ENCODE measurements around the gene AEN. TPM values are rescaled to one million over a fixed set of nuclear protein-coding genes. Genes with fewer than 3 reads are reported as not detected.

The AEN gene
- total and polyA plus RNA-seq, 2 of the 8 experiments (the other 6 are each of a cell fraction or from before 2014, with no cell fraction given): 112 to 122 TPM

DNA sequence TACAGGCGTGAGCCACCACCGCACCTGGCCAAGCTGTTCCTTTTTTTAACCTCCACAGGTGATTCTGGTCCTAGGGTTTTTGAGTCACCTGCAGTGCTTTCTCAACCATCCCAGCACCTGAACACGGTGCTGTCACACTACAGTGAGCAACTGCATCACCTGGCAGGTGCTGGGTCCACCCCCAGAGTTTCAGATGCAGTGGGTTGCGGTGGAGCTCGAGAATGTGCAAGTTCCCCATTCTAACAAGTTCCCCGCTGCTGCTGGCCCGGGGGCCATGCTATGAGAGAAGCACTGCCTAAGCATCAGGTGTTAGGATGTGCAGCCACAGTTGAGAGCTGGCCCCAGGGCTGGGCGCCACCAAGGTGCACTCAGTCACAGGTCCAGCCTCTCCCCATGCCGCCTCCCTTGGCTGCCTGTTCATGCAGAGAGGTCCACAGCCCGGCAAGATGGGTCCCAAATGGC, 35.7 kb downstream of the AEN start:
- no peak overlapping the region for H3K23ac ChIP-seq (ENCODE audit: insufficient read length)
- H3K4me3 ChIP-seq (ENCODE audit: extremely low read depth in 1 of 4, insufficient read depth in 2 of 4, low read depth in 3 of 4, low read length in 4 of 4): no peak overlapping the region
- 80% methylated on average over 10 of the region's 10 CpGs; no CpG with 5 or more reads in 1 of the 2 experiments for WGBS, 2 experiments (ENCODE audit: extremely low coverage in 1 of 2, insufficient coverage in 1 of 2, insufficient read length in 1 of 2, insufficient replicate concordance in 2 of 2, low coverage in 1 of 2, low lambda C conversion rate in 2 of 2, missing lambda C conversion rate in 1 of 2)
- no peak for FAIRE-seq
- no peak overlapping the region for H2BK120ac ChIP-seq (replicated peaks; ENCODE audit: low read depth, low read length)
- H3K4me2 ChIP-seq (ENCODE audit: insufficient read depth in 1 of 2, low read depth in 2 of 2, low read length in 2 of 2): no peak overlapping the region
- ChIA-PET POLR2A (ENCODE audit: partially characterized antibody) (interaction anchor here (0.6 to 2.3 kb wide), 6 partner anchors 8 to 113 kb away, joined by 3 to 7 read pairs (median 3); partner anchors contain the start of genes AEN and ISG20), CTCF (ENCODE audit: partially characterized antibody) (interaction anchor here (0.6 to 8.1 kb wide), 35 partner anchors 9 to 502 kb away, joined by 3 to 114 read pairs (median 5); no protein-coding TSS in a partner anchor)
- H3K79me1 ChIP-seq (ENCODE audit: low read depth, low read length): no peaks in the 10 kb centered on the region
- no peaks in the 10 kb centered on the region for H3K9me3 ChIP-seq (ENCODE audit: insufficient read depth in 2 of 2, low read depth in 1 of 2, low read length in 1 of 2)
- no peak for DNase-seq (ENCODE audit: low read depth in 1 of 2, low spot score in 2 of 2)
- H3K23me2 ChIP-seq (ENCODE audit: low read depth, low read length): no peaks in the 10 kb centered on the region
- H4K5ac ChIP-seq (ENCODE audit: insufficient read length, low read depth, low read length): no peak overlapping the region
- H2BK20ac ChIP-seq (ENCODE audit: low read length): no peak overlapping the region
- no peaks in the 10 kb centered on the region for H3K36me3 ChIP-seq (ENCODE audit: control insufficient read depth in 2 of 4, insufficient read depth in 4 of 4, low read length in 3 of 4)
- H3K27me3 ChIP-seq (replicated peaks in 1 of 4; ENCODE audit: control insufficient read depth in 3 of 4, extremely low read depth in 1 of 4, insufficient read depth in 3 of 4, low read length in 3 of 4): no peaks in the 10 kb centered on the region; a peak in 1 of 7 replicates
- H3K18ac ChIP-seq (ENCODE audit: extremely low read depth, low read length): no peak overlapping the region; the same call in 1 of the 2 replicates
- no peak overlapping the region for H2BK12ac ChIP-seq (ENCODE audit: low read depth, low read length)
- no peak overlapping the region for H2BK15ac ChIP-seq (ENCODE audit: low read length)
- no peak overlapping the region for H3K27ac ChIP-seq (ENCODE audit: low read depth, low read length)
- H2AFZ ChIP-seq (ENCODE audit: low read length): no peak overlapping the region
- no peak overlapping the region for H2BK5ac ChIP-seq (ENCODE audit: low read depth, low read length)
- H2AK5ac ChIP-seq (ENCODE audit: low read depth, low read length): no peak overlapping the region
- H3K4me1 ChIP-seq (replicated peaks in 1 of 4; ENCODE audit: control insufficient read depth in 3 of 4, insufficient read depth in 4 of 4, low read length in 3 of 4): peaks cover 0 to 13% (median 9%) of the 10 kb centered on the region in 4 experiments; a peak in 6 of 7 replicates
- H3K4ac ChIP-seq (replicated peaks; ENCODE audit: insufficient read length, low read depth, low read length): no peak overlapping the region
- no peak overlapping the region for H4K91ac ChIP-seq (replicated peaks; ENCODE audit: insufficient read length, low read length)
- no peaks in the 10 kb centered on the region for H3K79me2 ChIP-seq (ENCODE audit: control insufficient read depth in 1 of 2, insufficient read depth in 2 of 2, low read length in 2 of 2)
- H4K20me1 ChIP-seq (replicated peaks in 1 of 2; ENCODE audit: control insufficient read depth in 1 of 2, insufficient read depth in 2 of 2, low read length in 2 of 2): no peaks in the 10 kb centered on the region
- H3K9ac ChIP-seq (replicated peaks in 1 of 4; ENCODE audit: extremely low read depth in 1 of 4, low read depth in 3 of 4, low read length in 3 of 4): no peak overlapping the region
- no peak overlapping the region for H3K14ac ChIP-seq (ENCODE audit: insufficient read length)
- H3K56ac ChIP-seq (replicated peaks; ENCODE audit: insufficient read length, low read depth, low read length): no peak overlapping the region
- H4K8ac ChIP-seq (ENCODE audit: extremely low read depth, insufficient read depth, low read length): no peak overlapping the region; the same call in 1 of the 2 replicates
- TF ChIP-seq SP4 (IDR thresholded peaks at IDR 0.05; ENCODE audit: low read length) (no peak), USF2 (IDR thresholded peaks at IDR 0.05; ENCODE audit: low read length) (no peak), HDAC6 (IDR thresholded peaks at IDR 0.05; ENCODE audit: low read depth, low read length) (no peak), CHD1 (IDR thresholded peaks at IDR 0.05; ENCODE audit: low read depth, low read length) (no peak), BACH1 (IDR thresholded peaks at IDR 0.05; ENCODE audit: low read length) (no peak), KDM4A (IDR thresholded peaks at IDR 0.05; ENCODE audit: low read depth, low read length, severe bottlenecking) (no peak), POLR2A (IDR thresholded peaks at IDR 0.05; ENCODE audit: control extremely low read depth in 1 of 2, low read depth in 2 of 2, low read length in 2 of 2) (no peak), KDM1A (IDR thresholded peaks at IDR 0.05; ENCODE audit: borderline replicate concordance, low read length) (no peak), SRF (IDR thresholded peaks at IDR 0.05; ENCODE audit: low read depth, low read length) (no peak), RAD21 (IDR thresholded peaks at IDR 0.05 in 1 of 2, conservative IDR thresholded peaks at IDR 0.05 in 1 of 2; ENCODE audit: low read depth in 2 of 2, low read length in 2 of 2) (no peak), SUZ12 (IDR thresholded peaks at IDR 0.05; ENCODE audit: low read length) (no peak), SIX5 (IDR thresholded peaks at IDR 0.05; ENCODE audit: low read depth, low read length) (no peak), SIRT6 (IDR thresholded peaks at IDR 0.05; ENCODE audit: low read length) (no peak), KDM5A (IDR thresholded peaks at IDR 0.05; ENCODE audit: low read length) (no peak)
